K562 (cell line): Measurements from ENCODE around the gene HIVEP3. TPM values are rescaled to one million over a fixed set of nuclear protein-coding genes. Genes with fewer than 3 reads are reported as not detected.
A peak's percentile ranks its signal among the peaks of the same experiment; 100 is the strongest.

Experiments
- ARID4B ChIP-seq: sonication (generic); formaldehyde crosslinking; IDR thresholded peaks from 2 replicates; pipeline ENCODE4 v1.8.0; 2022; ENCODE audit warnings: mild to moderate bottlenecking, missing genetic modification reagents
- ATF7 ChIP-seq: fragments of 450-650 bp; IDR thresholded peaks from 2 replicates; pipeline ENCODE4 v1.7.1; 2014; ENCODE audit warnings: mild to moderate bottlenecking, moderate library complexity
- EWSR1 ChIP-seq: fragments of 450-650 bp; IDR thresholded peaks from 2 replicates; pipeline ENCODE4 v1.6.1; 2018; ENCODE audit warnings: borderline replicate concordance, mild to moderate bottlenecking, low read depth, moderate library complexity; ENCODE audit not compliant: partially characterized antibody
- GABPB2 ChIP-seq: fragments of 250-450 bp; sonication (Bioruptor Pico); conservative IDR thresholded peaks from 2 replicates; pipeline ENCODE4 v1.5.1; 2021; ENCODE audit warnings: mild to moderate bottlenecking
- KLF1 ChIP-seq: fragments of 450-650 bp; IDR thresholded peaks from 2 replicates; pipeline ENCODE4 v1.6.1; 2016; ENCODE audit warnings: missing genetic modification characterization, missing compliant biosample characterization
- MAFG ChIP-seq: fragments of 450-650 bp; conservative IDR thresholded peaks from 2 replicates; pipeline ENCODE4 v1.6.1; 2016; ENCODE audit warnings: missing genetic modification characterization, missing compliant biosample characterization
- MCM7 ChIP-seq, 2 experiments: fragments of 450-650 bp; IDR thresholded peaks; 2 replicates each; pipeline ENCODE4 v1.6.1; 2016 to 2018
- RNF2 ChIP-seq: sonication (generic); IDR thresholded peaks from 2 replicates; pipeline ENCODE4 v1.6.1; 2016
- SIN3B ChIP-seq: fragments of 450-650 bp; IDR thresholded peaks from 2 replicates; pipeline ENCODE4 v1.6.1; 2017; ENCODE audit warnings: low read depth, mild to moderate bottlenecking, moderate library complexity
- TFE3 ChIP-seq: fragments of 450-650 bp; formaldehyde crosslinking; IDR thresholded peaks from 2 replicates; pipeline ENCODE4 v1.4.0; 2020; ENCODE audit warnings: mild to moderate bottlenecking, mixed read lengths
- TRIM25 ChIP-seq: fragments of 450-650 bp; IDR thresholded peaks from 2 replicates; pipeline ENCODE4 v1.7.0; 2016; ENCODE audit warnings: borderline replicate concordance
- ZNF324 ChIP-seq: fragments of 250-450 bp; sonication (Bioruptor Pico); IDR thresholded peaks from 2 replicates; pipeline ENCODE4 v1.4.0; 2020; ENCODE audit warnings: mild to moderate bottlenecking
- ZNF644 ChIP-seq: fragments of 200-800 bp; sonication (Bioruptor generic); IDR thresholded peaks from 2 replicates; pipeline ENCODE4 v1.6.1; 2016; ENCODE audit warnings: low read depth, missing genetic modification characterization, missing compliant biosample characterization
- ZNF830 ChIP-seq: fragments of 250-450 bp; sonication (Bioruptor Pico); IDR thresholded peaks from 2 replicates; pipeline ENCODE4 v1.5.0; 2021; ENCODE audit warnings: mild to moderate bottlenecking
- ZZZ3 ChIP-seq: fragments of 450-650 bp; IDR thresholded peaks from 2 replicates; pipeline ENCODE4 v1.6.1; 2016; ENCODE audit warnings: antibody characterized with exemption, mild to moderate bottlenecking, moderate library complexity
- polyA plus RNA-seq, 8 experiments: library from polyadenylated mRNA; depleted of rRNA in 4 of 8; stranded (reverse) in 5 of 8; unstranded in 3 of 8; fragments of >200 nt; fragmentation: Nextera tagmentation in 2 of 8; fragmentation: Illumina TruSeq in 1 of 8; extraction: Ambion mirVana in 2 of 8; extraction: Trizol in 1 of 8; gene quantifications; 2 replicates each; pipeline versions ENCODE4 v1.2.1 to v1.2.3, GENCODE V29; 2011 to 2014; ENCODE audit warnings: inconsistent platforms in 1 of 8, missing spikeins in 1 of 8
- total RNA-seq, 7 experiments: library from RNA; depleted of rRNA in 6 of 7; stranded (reverse); fragments of >200 nt in 6 of 7; fragmentation: Illumina TruSeq in 2 of 7; extraction: Trizol in 2 of 7; gene quantifications; 2 replicates each; pipeline versions ENCODE4 v1.2.1 to v1.2.3, GENCODE V29; 2011 to 2021; ENCODE audit warnings: low replicate concordance in 1 of 7
- TF ChIP-seq, protein P1 (sequence below): fragments of 450-650 bp; IDR thresholded peaks from 2 replicates; pipeline ENCODE4 v1.7.1; 2018; ENCODE audit warnings: mild to moderate bottlenecking, low read depth; ENCODE audit not compliant: partially characterized antibody
- TF ChIP-seq, protein P2 (sequence below): sonication (generic); formaldehyde crosslinking; IDR thresholded peaks from 2 replicates; pipeline ENCODE4 v1.8.1; 2023; ENCODE audit warnings: mild to moderate bottlenecking, missing genetic modification reagents, moderate library complexity

HIVEP3 gene
- total and polyA plus RNA-seq, 9 of the 15 experiments (the other 6 are each of a cell fraction or from before 2014, with no cell fraction given) = 0.09 to 0.58 (median 0.34) TPM; not detected in 1

DNA sequence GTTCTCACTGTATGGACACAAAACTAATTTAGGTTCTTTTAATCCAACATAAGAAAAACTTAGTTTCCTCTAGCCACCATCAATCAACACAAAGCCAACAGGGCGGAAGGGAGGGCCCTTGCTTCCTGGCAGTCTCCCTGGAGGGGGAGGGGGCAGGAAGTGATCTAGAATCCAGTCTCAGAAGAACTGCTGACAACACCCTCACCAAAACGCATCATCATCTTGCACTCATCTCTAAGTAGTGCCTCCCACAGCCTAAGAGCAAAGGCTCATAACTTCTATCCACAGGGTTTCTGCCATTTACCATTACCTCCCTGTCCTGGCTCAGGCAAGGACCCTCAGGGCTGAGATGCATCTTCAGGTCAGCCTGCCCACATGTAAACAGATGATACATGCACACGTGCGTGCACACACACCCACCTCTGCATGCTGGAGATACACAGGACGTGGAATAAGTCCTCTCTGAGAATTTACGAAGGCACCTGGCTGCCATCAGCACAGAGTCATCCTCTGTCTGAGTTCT, 20.5 kb downstream of the HIVEP3 start (continued):
- peak; percentile 82 for TF ChIP-seq MAFG (tag)
- TF ChIP-seq GABPB2 (CRISPR knock-in tag) = no peak
- TF ChIP-seq ZNF830 (CRISPR knock-in tag) = no peak
- no peak for TF ChIP-seq SIN3B
- TF ChIP-seq KLF1 (tag) = no peak
- TF ChIP-seq ATF7 = peak; percentile 47; the same call in 1 of the 2 replicates
- TF ChIP-seq ZZZ3 = no peak
- TF ChIP-seq MCM7 (IDR thresholded peaks at IDR 0.05) = no peak
- no peak for TF ChIP-seq EWSR1
- no peak for TF ChIP-seq ZNF324
- TF ChIP-seq, protein P1, sequence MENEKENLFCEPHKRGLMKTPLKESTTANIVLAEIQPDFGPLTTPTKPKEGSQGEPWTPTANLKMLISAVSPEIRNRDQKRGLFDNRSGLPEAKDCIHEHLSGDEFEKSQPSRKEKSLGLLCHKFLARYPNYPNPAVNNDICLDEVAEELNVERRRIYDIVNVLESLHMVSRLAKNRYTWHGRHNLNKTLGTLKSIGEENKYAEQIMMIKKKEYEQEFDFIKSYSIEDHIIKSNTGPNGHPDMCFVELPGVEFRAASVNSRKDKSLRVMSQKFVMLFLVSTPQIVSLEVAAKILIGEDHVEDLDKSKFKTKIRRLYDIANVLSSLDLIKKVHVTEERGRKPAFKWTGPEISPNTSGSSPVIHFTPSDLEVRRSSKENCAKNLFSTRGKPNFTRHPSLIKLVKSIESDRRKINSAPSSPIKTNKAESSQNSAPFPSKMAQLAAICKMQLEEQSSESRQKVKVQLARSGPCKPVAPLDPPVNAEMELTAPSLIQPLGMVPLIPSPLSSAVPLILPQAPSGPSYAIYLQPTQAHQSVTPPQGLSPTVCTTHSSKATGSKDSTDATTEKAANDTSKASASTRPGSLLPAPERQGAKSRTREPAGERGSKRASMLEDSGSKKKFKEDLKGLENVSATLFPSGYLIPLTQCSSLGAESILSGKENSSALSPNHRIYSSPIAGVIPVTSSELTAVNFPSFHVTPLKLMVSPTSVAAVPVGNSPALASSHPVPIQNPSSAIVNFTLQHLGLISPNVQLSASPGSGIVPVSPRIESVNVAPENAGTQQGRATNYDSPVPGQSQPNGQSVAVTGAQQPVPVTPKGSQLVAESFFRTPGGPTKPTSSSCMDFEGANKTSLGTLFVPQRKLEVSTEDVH = no peak
- no peak for TF ChIP-seq TRIM25
- no peak for TF ChIP-seq ARID4B
- TF ChIP-seq TFE3 (CRISPR knock-in tag) = no peak
- TF ChIP-seq RNF2 = no peak
- no peak for TF ChIP-seq ZNF644 (tag)
- TF ChIP-seq, protein P2, sequence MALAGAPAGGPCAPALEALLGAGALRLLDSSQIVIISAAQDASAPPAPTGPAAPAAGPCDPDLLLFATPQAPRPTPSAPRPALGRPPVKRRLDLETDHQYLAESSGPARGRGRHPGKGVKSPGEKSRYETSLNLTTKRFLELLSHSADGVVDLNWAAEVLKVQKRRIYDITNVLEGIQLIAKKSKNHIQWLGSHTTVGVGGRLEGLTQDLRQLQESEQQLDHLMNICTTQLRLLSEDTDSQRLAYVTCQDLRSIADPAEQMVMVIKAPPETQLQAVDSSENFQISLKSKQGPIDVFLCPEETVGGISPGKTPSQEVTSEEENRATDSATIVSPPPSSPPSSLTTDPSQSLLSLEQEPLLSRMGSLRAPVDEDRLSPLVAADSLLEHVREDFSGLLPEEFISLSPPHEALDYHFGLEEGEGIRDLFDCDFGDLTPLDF (CRISPR knock-in tag) = no peak
